Endothelial cell (in vitro differentiated cells): ENCODE measurements around the gene NTM. TPM values are rescaled to one million over a fixed set of nuclear protein-coding genes. Genes with fewer than 3 reads are reported as not detected.

Experiments used
- DNase-seq: peaks from one replicate; pipeline ENCODE4 v3.0.0; 2021; ENCODE audit warnings: low spot score
- H3K27ac Mint-ChIP-seq: one replicate; pipeline ENCODE4 v1.8.0; 2021; ENCODE audit warnings: mixed read lengths, inconsistent platforms; ENCODE audit not compliant: unreplicated experiment
- H3K27me3 Mint-ChIP-seq: one replicate; pipeline ENCODE4 v1.8.0; 2021; ENCODE audit warnings: mild to moderate bottlenecking, moderate library complexity, mixed read lengths, inconsistent platforms; ENCODE audit not compliant: unreplicated experiment
- H3K36me3 Mint-ChIP-seq: one replicate; pipeline ENCODE4 v1.8.0; 2021; ENCODE audit warnings: mild to moderate bottlenecking, low read depth, mixed read lengths, inconsistent platforms; ENCODE audit not compliant: unreplicated experiment
- H3K4me1 Mint-ChIP-seq: one replicate; pipeline ENCODE4 v1.8.0; 2021; ENCODE audit warnings: mild to moderate bottlenecking, mixed read lengths, inconsistent platforms; ENCODE audit not compliant: unreplicated experiment
- H3K4me3 Mint-ChIP-seq: one replicate; pipeline ENCODE4 v1.8.0; 2021; ENCODE audit warnings: mild to moderate bottlenecking, mixed read lengths, inconsistent platforms; ENCODE audit not compliant: unreplicated experiment
- H3K9me3 Mint-ChIP-seq: one replicate; pipeline ENCODE4 v1.8.0; 2021; ENCODE audit warnings: mixed read lengths, inconsistent platforms; ENCODE audit not compliant: unreplicated experiment
- CTCF ChIP-seq: fragments of 200-600 bp; sonication (generic); IDR thresholded peaks from one replicate; pipeline ENCODE4 v1.5.0; 2021; ENCODE audit warnings: antibody characterized with exemption; ENCODE audit not compliant: unreplicated experiment
- total RNA-seq: library from RNA; stranded (reverse); fragmentation: NEBNext Ultra II Directional; extraction: Animal tissue kit (Norgen Biotek cat#: 25700); gene quantifications from one replicate; pipeline ENCODE4 v1.2.1, GENCODE V29; 2021; ENCODE audit not compliant: unreplicated experiment

The NTM gene
- total RNA-seq, 1 donor from 2014 or later, result 3.6 TPM

GRCh38 chr11:132249256-132249655 lies 878.8 kb downstream of the NTM start:
- TF ChIP-seq CTCF, result no peak
- DNase-seq, result no peak
- Mint-ChIP-seq H3K27ac (no peak overlapping the region), H3K36me3 (no peaks in the 10 kb centered on the region), H3K27me3 (no peaks in the 10 kb centered on the region), H3K4me1 (peaks cover 5% of the 10 kb centered on the region), H3K9me3 (peaks cover 4% of the 10 kb centered on the region), H3K4me3 (no peak overlapping the region)

GRCh38 chr11:132251061-132251460 lies 880.6 kb downstream of the NTM start:
- TF ChIP-seq CTCF, result no peak
- H3K9me3 Mint-ChIP-seq, result peaks cover 4% of the 10 kb centered on the region
- H3K27ac Mint-ChIP-seq, result no peak overlapping the region
- DNase-seq, result no peak
- no peak overlapping the region for H3K4me3 Mint-ChIP-seq
- H3K4me1 Mint-ChIP-seq, result peaks cover 5% of the 10 kb centered on the region
- no peaks in the 10 kb centered on the region for H3K36me3 Mint-ChIP-seq
- H3K27me3 Mint-ChIP-seq, result no peaks in the 10 kb centered on the region

- no peak for TF ChIP-seq CTCF
- Mint-ChIP-seq H3K4me1 (no peaks in the 10 kb centered on the region), H3K9me3 (peaks cover 4% of the 10 kb centered on the region), H3K4me3 (no peak overlapping the region), H3K36me3 (no peaks in the 10 kb centered on the region), H3K27ac (no peak overlapping the region), H3K27me3 (no peaks in the 10 kb centered on the region)
- DNase-seq, result no peak
Observed at GRCh38 chr11:132253469-132254264, 883.3 kb downstream of the NTM start.

GRCh38 chr11:132254906-132255305 lies 884.5 kb downstream of the NTM start:
- H3K4me3 Mint-ChIP-seq, result no peak overlapping the region
- DNase-seq, result no peak

More at GRCh38 chr11:132254906-132255305, 884.5 kb downstream of the NTM start:
- no peak for TF ChIP-seq CTCF
- Mint-ChIP-seq H3K9me3 (peaks cover 1% of the 10 kb centered on the region), H3K27ac (no peak overlapping the region), H3K27me3 (no peaks in the 10 kb centered on the region), H3K36me3 (no peaks in the 10 kb centered on the region), H3K4me1 (no peaks in the 10 kb centered on the region)
